Hepatocyte (in vitro differentiated cells): ENCODE results near the gene SNCG.

ENCODE experiments used
- CTCF ChIP-seq: fragments of 200-600 bp; sonication (generic); IDR thresholded peaks from 2 replicates; pipeline ENCODE4 v1.5.1; 2016; ENCODE audit warnings: antibody characterized with exemption, mild to moderate bottlenecking; ENCODE audit not compliant: poor library complexity
- EZH2 ChIP-seq: fragments of 200-600 bp; sonication (generic); IDR thresholded peaks from 2 replicates; pipeline ENCODE4 v1.6.1; 2016; ENCODE audit warnings: antibody characterized with exemption, mild to moderate bottlenecking, borderline replicate concordance
- EZH2phosphoT487 ChIP-seq: fragments of 200-600 bp; sonication (generic); IDR thresholded peaks from one replicate; pipeline ENCODE4 v1.6.1; 2018; ENCODE audit warnings: antibody characterized with exemption, mild to moderate bottlenecking, low read depth, moderate library complexity; ENCODE audit not compliant: unreplicated experiment, severe bottlenecking

- TF ChIP-seq CTCF (no peak), EZH2phosphoT487 (no peak), EZH2 (no peak)
Observed at GRCh38 chr10:86914734-86915133, 43.7 kb upstream of the SNCG start.
